H1 (cell line): ENCODE results near the gene RNF20. TPM values are rescaled to one million over a fixed set of nuclear protein-coding genes. Genes with fewer than 3 reads are reported as not detected.

Experiments
- HDAC2 ChIP-seq, 2 experiments: fragments of 300-600 bp in 1 of 2; sonication (generic) in 1 of 2; IDR thresholded peaks; 2 replicates each; pipeline ENCODE4 v1.6.1; 2011 to 2012; ENCODE audit warnings: low read depth in 2 of 2, low read length in 2 of 2, mild to moderate bottlenecking in 2 of 2, moderate library complexity in 2 of 2, borderline replicate concordance in 1 of 2, inconsistent platforms in 1 of 2
- RNF2 ChIP-seq: fragments of 200-900, 300-1000 bp; sonication (generic); IDR thresholded peaks from 2 replicates; pipeline ENCODE4 v1.7.1; 2016; ENCODE audit warnings: borderline replicate concordance, low read depth, mild to moderate bottlenecking, antibody characterized with exemption, low read length; ENCODE audit not compliant: poor library complexity, severe bottlenecking; ENCODE audit errors: missing control alignments
- polyA plus RNA-seq, 7 experiments: library from polyadenylated mRNA; depleted of rRNA in 3 of 7; stranded (reverse) in 5 of 7; unstranded in 2 of 7; fragments of >200 nt in 5 of 7; fragments of 200-250 nt in 2 of 7; gene quantifications; 1 replicate in 5 of 7; 2 replicates in 1 of 7; 4 replicates in 1 of 7; pipeline versions ENCODE4 v1.2.1 to v1.2.3, GENCODE V29; 2011 to 2013; ENCODE audit warnings: missing spikeins in 2 of 7, mixed read lengths in 2 of 7
- total RNA-seq: library from RNA; stranded (reverse); fragmentation: NEBNext Ultra II Directional; extraction: Animal tissue kit (Norgen Biotek cat#: 25700); gene quantifications from 2 replicates; pipeline ENCODE4 v1.2.1, GENCODE V29; 2021

RNF20 gene
- total and polyA plus RNA-seq, 2 of the 8 experiments (the other 6 are each of a cell fraction or from before 2014, with no cell fraction given) = 9.4 to 65.2 TPM

DNA sequence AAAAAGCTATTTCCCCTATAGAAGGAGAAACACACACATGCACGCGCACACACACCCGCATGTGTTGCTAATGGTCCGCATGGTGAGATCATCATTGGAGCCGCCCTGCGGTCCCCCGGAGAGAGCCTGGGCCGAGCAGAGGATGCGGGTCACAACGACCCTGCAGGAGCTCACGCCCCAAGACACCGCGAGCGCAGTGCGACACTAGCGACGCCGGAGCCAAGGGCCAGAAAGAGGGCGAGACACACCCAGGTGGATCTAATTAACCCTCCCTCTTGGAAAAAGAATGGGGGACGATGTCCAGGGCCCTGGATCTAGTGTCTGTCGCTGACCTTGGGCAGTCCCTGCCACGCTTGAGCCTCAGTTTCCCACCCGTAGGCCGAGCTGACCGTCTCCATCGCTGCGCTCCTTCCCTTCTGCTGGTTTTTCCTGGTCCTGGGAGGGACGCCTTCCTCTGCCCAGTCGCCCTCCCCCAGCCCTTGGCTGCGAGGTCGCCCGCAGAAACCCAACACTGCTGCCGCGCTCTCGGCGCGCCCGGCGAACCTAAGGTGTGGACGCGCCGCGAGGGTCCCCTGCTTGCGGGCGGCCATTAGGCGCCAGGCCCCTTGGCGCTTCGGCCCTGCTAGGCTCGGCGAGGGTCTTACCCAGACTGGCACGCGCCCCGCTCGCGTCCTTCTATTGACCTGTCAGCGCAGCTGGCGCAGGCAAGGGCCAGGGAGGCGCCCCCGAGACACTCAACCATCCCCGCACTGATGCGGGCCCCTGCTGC lies 47.5 kb upstream of the RNF20 start (continued):
- TF ChIP-seq RNF2 = no peak
- peak in 1 of 2 experiments; percentile 64; a peak in 1 of 4 replicates for TF ChIP-seq HDAC2 (IDR thresholded peaks at IDR 0.05; ENCODE audit: borderline replicate concordance in 1 of 2, low read depth in 2 of 2, low read length in 2 of 2)
